Caco-2 (cell line): ENCODE measurements around the gene PELI2. TPM values are rescaled to one million over a fixed set of nuclear protein-coding genes. Genes with fewer than 3 reads are reported as not detected.

ENCODE experiments used
- BruUV-seq: library from RNA; stranded (reverse); fragments of 400-500 nt; replicated peaks from 2 replicates; lab custom pipeline; 2021; lab: Mats Ljungman, UMichigan
- CTCF ChIA-PET: fragments of 300-600 bp; sonication (Branson Sonifier 250); formaldehyde crosslinking; loops from one replicate; lab custom pipeline; 2022; ENCODE audit warnings: antibody characterized with exemption; lab: Charles Lee
- POLR2A ChIA-PET: fragments of 300-600 bp; sonication (Branson Sonifier 250); formaldehyde crosslinking; loops from one replicate; lab custom pipeline; 2022; ENCODE audit warnings: antibody characterized with exemption; lab: Charles Lee
- DNase-seq, 2 experiments: peaks; one replicate each; pipeline versions ENCODE4 v3.0.0 to v3.0.0-alpha.2; 2020 to 2022
- H3K27me3 ChIP-seq: replicated peaks from 2 replicates; pipeline ENCODE4 v1.6.0; 2011; ENCODE audit warnings: low read length; ENCODE audit not compliant: control insufficient read depth, insufficient read depth
- H3K36me3 ChIP-seq: 2 replicates; pipeline ENCODE4 v1.5.1; 2011; ENCODE audit warnings: low read length; ENCODE audit not compliant: control insufficient read depth, insufficient read depth
- H3K4me1 ChIP-seq: fragments of 250-450 bp; sonication (Bioruptor Pico); 2 replicates; pipeline ENCODE4 v1.5.1; 2020; ENCODE audit warnings: mild to moderate bottlenecking
- H3K4me3 ChIP-seq: 2 replicates; pipeline ENCODE4 v1.5.1; 2011; ENCODE audit warnings: low read depth, mild to moderate bottlenecking, control low read depth, low read length
- H3K9me3 ChIP-seq: fragments of 250-450 bp; sonication (Bioruptor Pico); 2 replicates; pipeline ENCODE4 v1.5.1; 2020; ENCODE audit warnings: mild to moderate bottlenecking, moderate library complexity
- H3K27ac Mint-ChIP-seq: one replicate; pipeline ENCODE4 v1.8.0; 2022; ENCODE audit warnings: mixed read lengths; ENCODE audit not compliant: unreplicated experiment
- H3K27me3 Mint-ChIP-seq: one replicate; pipeline ENCODE4 v1.8.0; 2022; ENCODE audit warnings: mixed read lengths; ENCODE audit not compliant: insufficient read depth, unreplicated experiment
- H3K36me3 Mint-ChIP-seq: one replicate; pipeline ENCODE4 v1.8.0; 2022; ENCODE audit warnings: mild to moderate bottlenecking, mixed read lengths; ENCODE audit not compliant: insufficient read depth, unreplicated experiment
- H3K4me1 Mint-ChIP-seq: one replicate; pipeline ENCODE4 v1.8.0; 2022; ENCODE audit warnings: low read depth, mixed read lengths; ENCODE audit not compliant: unreplicated experiment
- H3K4me3 Mint-ChIP-seq: one replicate; pipeline ENCODE4 v1.8.0; 2022; ENCODE audit warnings: mild to moderate bottlenecking, moderate library complexity, mixed read lengths; ENCODE audit not compliant: unreplicated experiment
- H3K9me3 Mint-ChIP-seq: one replicate; pipeline ENCODE4 v1.8.0; 2022; ENCODE audit warnings: mixed read lengths; ENCODE audit not compliant: unreplicated experiment
- CTCF ChIP-seq, 2 experiments: fragments of 200-600 bp in 1 of 2; IDR thresholded peaks; 1 replicate in 1 of 2; 2 replicates in 1 of 2; pipeline versions ENCODE4 v1.5.1 to v1.8.0; 2011 to 2022; ENCODE audit warnings: antibody characterized with exemption in 1 of 2, control low read depth in 1 of 2, inconsistent platforms in 1 of 2, low read depth in 1 of 2, low read length in 1 of 2, mild to moderate bottlenecking in 1 of 2, moderate library complexity in 1 of 2; ENCODE audit not compliant: insufficient read depth in 1 of 2, severe bottlenecking in 1 of 2, unreplicated experiment in 1 of 2
- intact Hi-C: fragments of 100-400 bp; cut with micrococcal nuclease; formaldehyde crosslinking; loops from one replicate; pipeline ENCODE4 v1.10.0; 2022; ENCODE audit not compliant: unreplicated experiment
- total RNA-seq: library from RNA; stranded (reverse); gene quantifications from 2 replicates; pipeline ENCODE4 v1.2.3, GENCODE V29; 2022

The PELI2 gene
- total RNA-seq, 1 experiment from 2014 or later: 8.5 TPM

GRCh38 chr14:56274556-56274955 is 156.3 kb downstream of the PELI2 start:
- no peaks in the 10 kb centered on the region for H3K4me1 Mint-ChIP-seq
- Histone ChIP-seq H3K4me1 (no peaks in the 10 kb centered on the region), H3K27me3 (no peaks in the 10 kb centered on the region), H3K9me3 (no peaks in the 10 kb centered on the region), H3K36me3 (no peaks in the 10 kb centered on the region), H3K4me3 (no peak overlapping the region)
- POLR2A ChIA-PET: no interaction called here
- H3K27me3 Mint-ChIP-seq: no peaks in the 10 kb centered on the region
- no peak for DNase-seq
- no TSS peak for BruUV-seq
- CTCF ChIA-PET: no interaction called here
- no peaks in the 10 kb centered on the region for H3K9me3 Mint-ChIP-seq
- no peaks in the 10 kb centered on the region for H3K36me3 Mint-ChIP-seq
- TF ChIP-seq CTCF (IDR thresholded peaks at IDR 0.05; ENCODE audit: insufficient read depth in 1 of 2, low read depth in 1 of 2, low read length in 1 of 2, severe bottlenecking in 1 of 2, unreplicated experiment in 1 of 2): no peak
- no peak overlapping the region for H3K27ac Mint-ChIP-seq
- H3K4me3 Mint-ChIP-seq: no peak overlapping the region
- intact Hi-C loops: no loop called here

GRCh38 chr14:56276108-56276507 is 157.9 kb downstream of the PELI2 start:
- no peak overlapping the region for H3K4me3 ChIP-seq
- DNase-seq: no peak
- intact Hi-C loops: no loop called here
- ChIA-PET POLR2A (no interaction called here), CTCF (no interaction called here)
- H3K4me1 ChIP-seq: no peaks in the 10 kb centered on the region
- H3K36me3 ChIP-seq: no peaks in the 10 kb centered on the region
- H3K4me1 Mint-ChIP-seq: no peaks in the 10 kb centered on the region
- no peak overlapping the region for H3K27ac Mint-ChIP-seq
- no peaks in the 10 kb centered on the region for H3K27me3 ChIP-seq
- H3K36me3 Mint-ChIP-seq: no peaks in the 10 kb centered on the region
- H3K4me3 Mint-ChIP-seq: no peak overlapping the region
- TF ChIP-seq CTCF (IDR thresholded peaks at IDR 0.05; ENCODE audit: insufficient read depth in 1 of 2, low read depth in 1 of 2, low read length in 1 of 2, severe bottlenecking in 1 of 2, unreplicated experiment in 1 of 2): no peak
- no peaks in the 10 kb centered on the region for H3K27me3 Mint-ChIP-seq
- no TSS peak for BruUV-seq
- H3K9me3 ChIP-seq: no peaks in the 10 kb centered on the region
- no peaks in the 10 kb centered on the region for H3K9me3 Mint-ChIP-seq

GRCh38 chr14:56278383-56278782 is 160.2 kb downstream of the PELI2 start:
- CTCF ChIA-PET: no interaction called here
- Histone ChIP-seq H3K4me3 (no peak overlapping the region), H3K4me1 (no peaks in the 10 kb centered on the region), H3K9me3 (no peaks in the 10 kb centered on the region), H3K36me3 (no peaks in the 10 kb centered on the region), H3K27me3 (no peaks in the 10 kb centered on the region)
- DNase-seq: no peak
- BruUV-seq: no TSS peak
- intact Hi-C loops: no loop called here
- Mint-ChIP-seq H3K36me3 (no peaks in the 10 kb centered on the region), H3K27me3 (no peaks in the 10 kb centered on the region), H3K4me1 (no peaks in the 10 kb centered on the region), H3K27ac (no peak overlapping the region), H3K9me3 (no peaks in the 10 kb centered on the region), H3K4me3 (no peak overlapping the region)
- no peak for TF ChIP-seq CTCF (IDR thresholded peaks at IDR 0.05; ENCODE audit: insufficient read depth in 1 of 2, low read depth in 1 of 2, low read length in 1 of 2, severe bottlenecking in 1 of 2, unreplicated experiment in 1 of 2)
- POLR2A ChIA-PET: no interaction called here
